T-helper 17 cell (primary cell): ENCODE data around the gene C2CD2. TPM values are rescaled to one million over a fixed set of nuclear protein-coding genes. Genes with fewer than 3 reads are reported as not detected.

Experiments used
- ATAC-seq: fragments of 150-1000 bp; cut with Tn5 transposase; 2 replicates; pipeline ENCODE4 v1.10.0; 2021; ENCODE audit warnings: mild to moderate bottlenecking, moderate library complexity
- DNase-seq, 3 donors: peaks; one replicate each; pipeline versions ENCODE4 v3.0.0 to v3.0.0-alpha.2; 2020 to 2021
- H3K9me3 ChIP-seq: one replicate; pipeline ENCODE4 v1.7.0; 2013; ENCODE audit warnings: low read length, mild to moderate bottlenecking; ENCODE audit not compliant: control insufficient read depth, poor library complexity, severe bottlenecking
- H3K27ac Mint-ChIP-seq: one replicate; pipeline ENCODE4 v1.8.0; 2022; ENCODE audit warnings: mild to moderate bottlenecking, moderate library complexity, mixed read lengths
- H3K27me3 Mint-ChIP-seq: one replicate; pipeline ENCODE4 v1.8.0; 2022; ENCODE audit warnings: mixed read lengths
- H3K36me3 Mint-ChIP-seq: one replicate; pipeline ENCODE4 v1.8.0; 2022; ENCODE audit warnings: low read depth, mixed read lengths
- H3K4me1 Mint-ChIP-seq: one replicate; pipeline ENCODE4 v1.8.0; 2022; ENCODE audit warnings: mild to moderate bottlenecking, mixed read lengths
- H3K4me3 Mint-ChIP-seq: one replicate; pipeline ENCODE4 v1.8.0; 2022; ENCODE audit warnings: mild to moderate bottlenecking, moderate library complexity, mixed read lengths
- total RNA-seq, 4 donors: library from RNA in 2 of 4; stranded (reverse) in 2 of 4; gene quantifications; one replicate each; pipeline ENCODE4 v1.2.3 and lab custom pipeline; 2022 to 2026

Gene C2CD2
- total RNA-seq, 2 donors from 2014 or later = 3.7 to 6.0 TPM

DNA sequence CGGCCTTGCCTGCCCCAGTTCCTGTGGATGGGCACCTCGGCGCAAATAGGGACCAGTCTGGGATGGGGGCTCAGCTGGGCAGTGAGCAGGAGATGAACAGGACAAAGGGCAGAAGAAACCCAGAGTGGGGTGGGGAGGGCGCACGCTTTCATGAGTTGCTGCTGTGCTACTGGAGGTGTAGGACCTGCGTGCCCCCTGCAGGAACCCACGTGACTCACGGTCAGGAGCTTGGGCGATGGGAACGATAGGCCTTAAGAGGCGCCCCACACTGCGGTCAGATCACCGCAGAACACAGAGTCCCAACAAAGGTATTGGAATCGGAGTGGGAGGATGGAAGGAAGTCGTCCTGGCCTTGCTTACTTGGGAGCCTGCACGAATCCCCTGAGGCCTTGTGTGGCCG, 91.8 kb downstream of the C2CD2 start:
- H3K9me3 ChIP-seq = no peaks in the 10 kb centered on the region
- no peak for ATAC-seq
- Mint-ChIP-seq H3K27me3 (no peaks in the 10 kb centered on the region), H3K4me3 (no peak overlapping the region), H3K4me1 (peaks cover 23% of the 10 kb centered on the region), H3K27ac (no peak overlapping the region), H3K36me3 (no peaks in the 10 kb centered on the region)
- DNase-seq = no peak

DNA sequence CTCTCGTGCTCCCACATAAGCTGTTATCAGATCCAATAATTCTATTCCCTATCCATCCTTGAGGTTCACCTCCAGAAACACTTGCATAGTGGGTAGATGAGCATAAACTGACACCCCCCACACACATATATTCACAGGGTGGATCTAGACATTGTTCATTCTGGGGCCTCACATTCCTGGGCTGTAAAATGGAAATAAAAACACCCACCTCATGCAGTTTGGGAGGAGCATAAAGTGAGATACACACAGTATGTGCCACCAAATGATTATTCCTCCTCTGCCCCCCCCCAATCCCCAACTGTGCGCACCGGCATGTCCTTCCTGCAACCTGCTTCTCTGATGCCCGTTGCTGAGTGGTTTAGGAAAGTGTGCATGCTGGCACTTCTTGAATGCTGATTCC, 92.6 kb downstream of the C2CD2 start:
- no peak overlapping the region for H3K27ac Mint-ChIP-seq
- H3K9me3 ChIP-seq = no peaks in the 10 kb centered on the region
- no peak overlapping the region for H3K4me3 Mint-ChIP-seq
- ATAC-seq (no peak), DNase-seq (no peak)
- peaks cover 3% of the 10 kb centered on the region for H3K36me3 Mint-ChIP-seq
- H3K4me1 Mint-ChIP-seq = peaks cover 20% of the 10 kb centered on the region
- H3K27me3 Mint-ChIP-seq = no peaks in the 10 kb centered on the region

DNA sequence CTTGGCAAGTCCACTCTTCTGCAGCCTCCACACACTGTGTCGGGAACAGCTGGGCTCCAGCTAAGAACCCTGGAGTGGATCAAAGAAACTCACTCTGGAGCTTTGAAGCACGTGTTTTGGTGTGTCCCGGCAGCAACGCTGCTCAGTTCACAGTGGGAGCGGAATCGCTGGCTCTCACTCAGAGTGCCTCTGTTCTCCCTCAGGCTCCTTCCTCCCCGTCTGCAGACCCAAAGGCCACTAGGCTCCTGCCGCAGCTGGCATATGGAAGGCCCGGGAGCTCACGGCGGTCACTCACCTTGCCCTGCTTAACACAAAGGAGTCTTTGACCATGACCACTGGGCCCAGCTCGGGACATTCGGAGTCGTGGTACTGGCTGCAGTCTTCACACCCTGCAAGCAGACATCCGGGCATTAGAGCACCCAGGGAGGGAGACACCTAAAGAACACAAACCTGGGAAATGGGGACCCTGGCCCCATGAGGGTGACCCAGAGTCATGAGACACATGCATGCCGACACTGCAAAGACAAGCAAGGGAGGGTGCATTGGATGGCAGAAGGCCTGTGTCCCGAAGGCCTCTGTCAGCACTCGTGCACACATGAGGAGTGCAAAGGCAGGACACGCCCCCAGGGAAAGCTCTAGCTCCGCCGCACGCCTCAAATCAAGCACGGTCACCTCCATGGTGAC, 94.4 kb downstream of the C2CD2 start:
- Mint-ChIP-seq H3K4me1 (peaks cover 11% of the 10 kb centered on the region), H3K4me3 (no peak overlapping the region), H3K27ac (no peak overlapping the region), H3K36me3 (peaks cover 6% of the 10 kb centered on the region), H3K27me3 (no peaks in the 10 kb centered on the region)
- no peaks in the 10 kb centered on the region for H3K9me3 ChIP-seq
- DNase-seq (no peak), ATAC-seq (no peak)

DNA sequence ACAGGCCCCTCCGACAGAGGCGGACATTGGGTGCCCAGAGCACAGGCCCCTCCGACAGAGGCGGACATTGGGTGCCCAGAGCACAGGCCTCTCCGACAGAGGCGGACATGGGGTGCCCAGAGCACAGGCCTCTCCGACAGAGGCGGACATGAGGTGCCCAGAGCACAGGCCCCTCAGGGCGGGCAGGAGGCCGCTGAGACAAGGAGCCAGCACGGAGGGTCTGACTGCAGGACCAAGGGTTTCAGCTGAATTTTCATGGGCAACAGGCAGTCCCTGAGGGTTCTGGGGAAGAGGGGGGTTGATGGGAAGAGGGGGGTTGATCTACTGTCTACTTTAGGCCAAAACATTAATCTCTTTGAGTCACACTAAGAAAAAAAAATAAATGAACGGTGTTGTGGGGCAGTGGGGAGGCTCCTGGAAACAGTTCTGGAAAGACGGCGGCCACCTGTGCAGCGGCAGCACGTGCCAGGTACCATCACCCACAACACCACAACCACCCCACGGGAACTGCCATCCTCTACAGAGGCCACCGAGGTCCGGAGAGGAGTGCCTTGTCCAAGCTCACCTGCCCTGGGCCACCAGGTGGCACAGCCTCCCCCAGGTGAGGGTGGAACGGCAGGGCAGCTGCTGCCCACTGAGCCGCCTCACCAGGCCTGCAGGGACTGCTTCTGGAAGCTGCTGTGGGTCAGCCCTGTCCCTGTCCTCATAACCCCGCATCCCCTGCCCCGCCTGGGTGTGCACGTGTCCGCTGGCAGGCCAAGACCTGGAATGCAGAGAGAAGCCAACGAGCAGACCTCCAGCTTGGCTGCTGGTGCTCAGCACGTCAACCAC, 95.1 kb downstream of the C2CD2 start:
- H3K4me3 Mint-ChIP-seq = no peak overlapping the region
- no peak overlapping the region for H3K27ac Mint-ChIP-seq
- DNase-seq (no peak), ATAC-seq (no peak)
- no peaks in the 10 kb centered on the region for H3K9me3 ChIP-seq
- peaks cover 9% of the 10 kb centered on the region for H3K36me3 Mint-ChIP-seq
- H3K4me1 Mint-ChIP-seq = peaks cover 11% of the 10 kb centered on the region
- no peaks in the 10 kb centered on the region for H3K27me3 Mint-ChIP-seq

DNA sequence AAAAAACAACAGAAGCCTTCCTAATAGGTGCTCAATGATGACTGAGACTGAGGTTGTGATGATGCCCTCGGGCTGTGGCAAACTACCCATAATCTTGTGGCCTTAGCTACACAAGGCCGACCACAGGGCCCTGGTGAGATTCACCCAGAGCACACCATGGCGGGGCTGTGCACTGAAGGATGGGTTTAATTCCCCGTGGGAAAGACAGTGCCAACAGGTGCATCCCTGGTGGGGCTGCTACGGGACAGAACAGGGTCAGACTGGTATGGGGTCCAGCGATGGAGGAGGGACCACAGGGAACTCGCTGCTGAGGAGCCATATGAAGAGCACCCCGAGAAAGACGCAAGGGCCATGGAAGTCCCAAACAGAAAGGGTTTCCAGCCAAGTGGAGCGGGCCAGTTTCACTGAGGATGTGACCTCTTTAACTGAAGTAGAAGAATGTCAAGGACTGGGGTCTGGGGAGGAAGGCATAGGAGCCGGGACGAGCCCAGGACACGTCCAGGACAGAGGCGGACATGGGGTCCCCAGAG, 96.0 kb downstream of the C2CD2 start:
- DNase-seq = no peak
- H3K36me3 Mint-ChIP-seq = peaks cover 9% of the 10 kb centered on the region
- no peaks in the 10 kb centered on the region for H3K27me3 Mint-ChIP-seq
- H3K9me3 ChIP-seq = no peaks in the 10 kb centered on the region
- ATAC-seq = no peak
- no peak overlapping the region for H3K27ac Mint-ChIP-seq
- H3K4me1 Mint-ChIP-seq = peaks cover 6% of the 10 kb centered on the region
- H3K4me3 Mint-ChIP-seq = peak overlapping the region; percentile 5

DNA sequence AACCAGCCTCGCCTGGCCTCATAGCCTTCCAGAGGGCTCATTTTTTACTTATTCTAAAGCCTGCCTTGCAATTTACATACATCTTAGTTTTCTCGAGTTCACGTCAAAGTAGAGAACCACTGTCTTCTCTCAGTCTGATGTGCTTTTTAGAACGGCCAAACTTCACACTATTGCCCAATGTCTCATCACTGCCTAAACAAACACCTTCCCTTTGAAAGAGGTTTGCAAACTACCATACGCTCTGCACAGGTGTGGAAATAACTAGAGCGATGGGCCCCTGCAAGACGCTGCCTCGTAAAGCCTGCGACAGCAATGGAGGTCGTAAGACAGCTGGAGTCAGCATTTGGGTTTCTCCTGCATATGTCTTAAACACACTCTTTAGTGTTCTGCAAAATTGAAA, 97.2 kb downstream of the C2CD2 start:
- Mint-ChIP-seq H3K27me3 (no peaks in the 10 kb centered on the region), H3K4me1 (peaks cover 5% of the 10 kb centered on the region), H3K4me3 (no peak overlapping the region), H3K27ac (no peak overlapping the region), H3K36me3 (peaks cover 9% of the 10 kb centered on the region)
- no peak for DNase-seq
- no peaks in the 10 kb centered on the region for H3K9me3 ChIP-seq
- no peak for ATAC-seq

DNA sequence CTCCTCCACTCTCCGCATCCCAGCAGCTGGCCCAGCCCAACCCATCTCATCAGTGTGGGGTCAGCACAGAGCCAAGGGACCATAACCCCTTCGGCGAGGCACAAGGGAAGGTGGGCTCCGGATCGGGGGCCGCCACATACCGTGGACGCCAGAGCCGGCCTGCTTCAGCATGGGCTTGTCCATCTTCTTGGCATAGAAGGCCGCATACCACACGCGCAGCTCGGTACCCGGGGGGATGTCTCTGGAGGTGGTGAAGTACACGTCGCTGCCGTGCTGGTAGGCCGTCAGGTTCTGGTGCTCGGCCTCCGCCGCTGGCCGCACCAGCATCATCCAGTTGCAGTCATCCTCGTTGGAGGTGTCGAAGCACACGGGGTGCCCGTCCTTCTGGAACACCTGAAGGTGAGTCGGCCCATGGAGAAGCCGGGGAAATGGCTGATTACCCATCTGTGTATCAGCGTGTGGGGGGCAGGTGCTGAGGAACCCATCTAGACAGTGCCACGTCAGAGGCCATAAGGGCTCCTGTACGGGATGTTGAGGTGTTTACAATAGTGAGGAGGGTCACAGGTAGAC, 99.3 kb downstream of the C2CD2 start:
- Mint-ChIP-seq H3K27me3 (no peaks in the 10 kb centered on the region), H3K4me1 (peaks cover 3% of the 10 kb centered on the region), H3K36me3 (peaks cover 9% of the 10 kb centered on the region), H3K27ac (no peak overlapping the region), H3K4me3 (no peak overlapping the region)
- DNase-seq (no peak), ATAC-seq (no peak)
- H3K9me3 ChIP-seq = no peaks in the 10 kb centered on the region

DNA sequence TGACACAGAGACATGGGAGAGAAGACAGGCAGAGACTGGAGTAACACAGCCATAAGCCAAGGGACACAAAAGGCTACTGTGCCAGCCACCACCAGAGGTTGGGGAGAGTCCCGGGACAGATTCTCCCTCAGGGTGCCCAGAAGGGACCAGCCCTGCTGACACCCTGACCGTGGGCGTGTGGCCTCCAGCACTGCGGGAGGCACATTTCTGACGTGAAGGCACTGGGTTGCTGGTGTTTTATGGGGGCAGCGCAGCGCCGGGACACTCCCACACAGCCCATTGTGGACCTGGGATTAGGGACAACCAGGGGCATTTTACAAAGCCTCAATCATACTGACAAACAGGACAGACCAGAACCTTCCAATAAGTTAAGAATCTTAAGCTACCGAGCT, 100.9 kb downstream of the C2CD2 start:
- no peak overlapping the region for H3K27ac Mint-ChIP-seq
- H3K9me3 ChIP-seq = no peaks in the 10 kb centered on the region
- H3K36me3 Mint-ChIP-seq = peaks cover 9% of the 10 kb centered on the region
- no peak for DNase-seq
- H3K4me3 Mint-ChIP-seq = no peak overlapping the region
- no peak for ATAC-seq
- H3K4me1 Mint-ChIP-seq = peaks cover 3% of the 10 kb centered on the region
- H3K27me3 Mint-ChIP-seq = no peaks in the 10 kb centered on the region

DNA sequence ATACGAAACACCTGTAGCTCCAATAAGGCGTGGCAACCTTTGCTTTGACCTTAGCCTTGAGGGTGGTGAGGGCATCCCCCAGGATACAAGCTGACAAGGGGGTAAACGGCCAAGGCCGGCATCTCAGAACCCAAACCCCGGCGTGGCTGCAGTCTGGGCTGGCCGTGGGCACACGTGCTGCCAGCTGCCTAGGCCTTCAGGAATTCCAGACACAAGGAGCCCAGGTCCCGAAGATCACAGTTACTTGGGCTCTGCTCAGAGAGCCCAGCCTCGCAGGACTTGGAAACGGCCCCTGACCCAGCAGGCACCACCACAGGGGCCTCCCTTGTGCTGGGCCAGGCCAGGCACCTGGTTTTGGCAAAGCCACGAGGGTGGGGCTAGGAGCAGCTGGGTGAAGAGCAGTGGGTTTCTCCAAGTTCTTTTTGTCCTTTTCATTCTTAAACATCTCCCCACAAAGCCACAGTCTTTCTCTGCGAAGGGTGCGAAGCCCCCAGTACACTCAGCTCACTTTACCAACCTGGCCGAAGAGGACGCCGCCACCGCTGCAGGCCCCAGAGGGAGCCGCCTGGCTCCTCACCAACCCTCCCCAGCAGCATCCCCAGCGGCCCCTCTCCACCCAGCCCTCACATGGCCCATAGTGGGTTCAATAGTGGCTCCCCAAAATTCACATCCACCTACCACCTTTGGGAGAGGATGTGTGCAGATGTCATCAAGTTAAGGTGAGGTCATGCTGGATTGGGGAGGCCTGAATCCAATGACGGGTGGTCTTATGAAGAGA, 101.5 kb downstream of the C2CD2 start:
- ATAC-seq = no peak
- Mint-ChIP-seq H3K4me1 (peaks cover 3% of the 10 kb centered on the region), H3K27ac (no peak overlapping the region), H3K36me3 (peaks cover 9% of the 10 kb centered on the region), H3K27me3 (no peaks in the 10 kb centered on the region), H3K4me3 (no peak overlapping the region)
- no peak for DNase-seq
- H3K9me3 ChIP-seq = no peaks in the 10 kb centered on the region

DNA sequence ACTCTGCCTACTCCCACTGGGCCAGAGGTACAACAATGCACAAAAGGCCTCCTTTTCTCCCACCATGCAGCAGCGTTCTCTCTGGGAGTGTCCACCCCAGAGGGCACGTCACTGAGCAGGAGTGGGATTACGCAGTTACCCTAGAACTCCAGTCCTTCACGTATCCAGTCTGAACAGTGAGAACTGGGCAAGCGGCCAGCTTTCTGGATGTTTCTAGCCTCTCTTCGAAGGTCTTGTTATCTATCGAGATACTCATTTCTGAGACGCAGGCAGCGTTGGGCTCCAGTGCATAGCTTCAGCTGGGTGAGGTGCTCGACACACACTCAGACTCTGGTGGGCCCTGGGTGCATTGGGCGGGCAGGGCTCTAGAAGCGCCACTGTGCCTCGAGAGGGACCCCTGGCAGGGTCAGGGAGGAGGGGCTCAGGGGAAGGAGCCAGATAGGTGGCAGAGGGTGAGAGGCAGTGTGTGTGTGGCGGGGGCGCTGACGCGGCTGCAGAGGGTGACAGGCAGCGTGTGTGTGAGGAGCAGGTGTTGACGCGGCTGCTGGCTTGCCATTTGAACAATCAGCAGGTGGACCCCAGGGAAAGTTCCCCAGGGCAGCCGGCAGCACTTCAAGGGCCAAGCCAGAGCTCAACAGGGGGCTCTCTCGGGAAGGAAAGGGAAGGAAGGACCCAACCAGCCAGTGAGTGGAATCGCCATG, 102.6 kb downstream of the C2CD2 start:
- no peaks in the 10 kb centered on the region for H3K27me3 Mint-ChIP-seq
- H3K4me3 Mint-ChIP-seq = no peak overlapping the region
- ATAC-seq = no peak
- peaks cover 6% of the 10 kb centered on the region for H3K36me3 Mint-ChIP-seq
- H3K9me3 ChIP-seq = no peaks in the 10 kb centered on the region
- H3K27ac Mint-ChIP-seq = no peak overlapping the region
- no peak for DNase-seq
- peaks cover 3% of the 10 kb centered on the region for H3K4me1 Mint-ChIP-seq

DNA sequence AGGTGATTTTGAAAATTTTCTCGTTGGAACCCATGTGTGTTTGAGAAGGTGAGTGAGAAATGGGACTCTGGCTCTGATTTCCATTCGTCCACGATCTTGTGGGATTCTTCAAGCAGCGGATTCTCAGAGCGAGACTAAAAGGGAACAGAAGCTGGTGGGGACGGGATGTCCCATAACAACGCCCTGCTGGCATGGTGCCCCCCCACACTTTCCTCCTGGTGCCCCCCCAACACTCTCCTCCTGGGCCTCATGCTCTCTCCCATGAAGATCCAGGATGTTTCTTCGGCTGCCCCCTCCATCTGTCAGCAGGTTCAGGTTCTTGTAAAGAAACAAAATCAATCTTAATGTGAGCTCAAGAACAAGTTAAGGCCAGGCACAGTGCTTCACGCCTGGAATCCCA, 103.7 kb downstream of the C2CD2 start:
- H3K36me3 Mint-ChIP-seq = peaks cover 6% of the 10 kb centered on the region

DNA sequence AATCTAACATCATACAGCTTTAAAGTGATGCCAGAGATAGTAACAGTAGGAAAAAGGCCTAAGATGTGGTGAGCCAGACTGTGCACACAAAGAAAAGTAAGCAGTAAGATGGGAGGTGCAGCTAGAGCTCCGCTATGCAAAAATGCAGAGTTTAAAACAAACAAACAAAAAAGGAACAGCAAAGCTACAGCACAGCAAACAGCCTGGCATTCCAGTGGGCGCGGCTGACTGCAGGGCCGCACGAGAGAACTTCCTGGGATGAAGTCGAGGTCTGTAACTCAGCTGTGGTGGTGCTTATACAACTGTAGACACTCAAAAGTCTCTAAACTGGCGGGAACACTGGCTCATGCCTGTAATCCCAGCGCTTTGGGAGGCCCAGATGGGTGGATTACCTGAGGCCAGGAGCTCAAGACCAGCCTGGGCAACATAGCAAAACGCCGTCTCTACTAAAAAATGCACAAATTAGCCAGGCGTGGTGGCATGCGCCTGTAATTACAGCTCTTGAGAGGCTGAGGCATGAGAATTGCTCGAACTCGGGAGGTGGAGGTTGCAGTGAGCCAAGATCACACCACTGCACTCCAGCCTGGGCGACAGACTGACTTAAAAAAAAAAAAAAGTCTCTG, 104.7 kb downstream of the C2CD2 start:
- peaks cover under 1% of the 10 kb centered on the region for H3K36me3 Mint-ChIP-seq

More for the DNA sequence above, 103.7 kb downstream of the C2CD2 start:
- H3K4me1 Mint-ChIP-seq = peaks cover 3% of the 10 kb centered on the region
- ATAC-seq = no peak
- no peak for DNase-seq
- H3K9me3 ChIP-seq = no peaks in the 10 kb centered on the region
- H3K27ac Mint-ChIP-seq = no peak overlapping the region
- H3K4me3 Mint-ChIP-seq = no peak overlapping the region
- no peaks in the 10 kb centered on the region for H3K27me3 Mint-ChIP-seq

More for the DNA sequence above, 104.7 kb downstream of the C2CD2 start:
- DNase-seq (no peak), ATAC-seq (no peak)
- H3K27ac Mint-ChIP-seq = no peak overlapping the region
- H3K9me3 ChIP-seq = no peaks in the 10 kb centered on the region
- H3K27me3 Mint-ChIP-seq = no peaks in the 10 kb centered on the region
- no peaks in the 10 kb centered on the region for H3K4me1 Mint-ChIP-seq
- H3K4me3 Mint-ChIP-seq = no peak overlapping the region
